Endothelial cell of umbilical vein (primary cell): ENCODE data around the gene B9D1. TPM values are rescaled to one million over a fixed set of nuclear protein-coding genes. Genes with fewer than 3 reads are reported as not detected.

Experiments
- BruUV-seq: library from RNA; stranded (reverse); fragments of 400-500 nt; replicated peaks from 2 replicates; lab custom pipeline; 2021; lab: Mats Ljungman, UMichigan
- CTCF ChIA-PET: fragments of 300-600, 350-600 bp; sonication (Branson Sonifier 250); formaldehyde crosslinking; loops from one replicate; lab custom pipeline; 2021; ENCODE audit warnings: antibody characterized with exemption, inconsistent platforms; lab: Charles Lee
- POLR2A ChIA-PET: fragments of 300-600, 350-600 bp; sonication (Branson Sonifier 250); formaldehyde crosslinking; loops from one replicate; lab custom pipeline; 2021; ENCODE audit warnings: antibody characterized with exemption, inconsistent platforms; lab: Charles Lee
- DNase-seq: peaks from one replicate; pipeline ENCODE4 v3.0.0-alpha.2; 2011; ENCODE audit warnings: low read depth, low spot score
- FAIRE-seq: peaks from 2 replicates; lab custom pipeline; 2011; peaks lifted over from hg19 to GRCh38; lab: Jason Lieb, UNC
- H2AFZ ChIP-seq: 2 replicates; pipeline ENCODE4 v1.6.0; 2012; ENCODE audit warnings: low read depth, low read length, control low read depth, inconsistent platforms
- H3K27ac ChIP-seq: 2 replicates; pipeline ENCODE4 v1.5.1; 2011; ENCODE audit warnings: low read depth, mild to moderate bottlenecking, control low read depth, low read length, moderate library complexity; ENCODE audit not compliant: insufficient read depth
- H3K27me3 ChIP-seq, 2 experiments: 2 replicates each; pipeline versions ENCODE4 v1.6.0 to v1.6.1; 2011; ENCODE audit warnings: low read length in 2 of 2, mixed read lengths in 1 of 2; ENCODE audit not compliant: control insufficient read depth in 2 of 2, insufficient read depth in 2 of 2
- H3K36me3 ChIP-seq, 2 experiments: 2 replicates in 1 of 2; 3 replicates in 1 of 2; pipeline ENCODE4 v1.5.1; 2011; ENCODE audit warnings: low read length in 2 of 2, mild to moderate bottlenecking in 1 of 2, moderate library complexity in 1 of 2; ENCODE audit not compliant: control insufficient read depth in 2 of 2, insufficient read depth in 2 of 2; ENCODE audit errors: extremely low read depth in 1 of 2
- H3K4me1 ChIP-seq: 3 replicates; pipeline ENCODE4 v1.5.1; 2011; ENCODE audit warnings: mild to moderate bottlenecking, low read length; ENCODE audit not compliant: control insufficient read depth, insufficient read depth; ENCODE audit errors: extremely low read depth
- H3K4me2 ChIP-seq: 2 replicates; pipeline ENCODE4 v1.6.1; 2011; ENCODE audit warnings: low read length, control low read depth, mixed read lengths; ENCODE audit not compliant: insufficient read depth
- H3K4me3 ChIP-seq, 3 experiments: fragments of 200-600 bp in 1 of 3; sonication (generic), shearing (Covaris generic) in 1 of 3; replicated peaks in 1 of 3; 2 replicates each; pipeline ENCODE4 v1.5.1; 2011 to 2016; ENCODE audit warnings: control low read depth in 3 of 3, low read length in 3 of 3, mild to moderate bottlenecking in 2 of 3, inconsistent platforms in 1 of 3, low read depth in 1 of 3, moderate library complexity in 1 of 3; ENCODE audit not compliant: insufficient read depth in 1 of 3
- H3K79me2 ChIP-seq: 2 replicates; pipeline ENCODE4 v1.6.0; 2012; ENCODE audit warnings: low read length, inconsistent platforms; ENCODE audit not compliant: control insufficient read depth, insufficient read depth
- H3K9ac ChIP-seq: replicated peaks from 2 replicates; pipeline ENCODE3; 2011; ENCODE audit warnings: low read length, control low read depth; ENCODE audit not compliant: insufficient read depth; ENCODE audit errors: extremely low read depth
- H3K9me1 ChIP-seq: replicated peaks from 3 replicates; pipeline ENCODE4 v1.6.0; 2011; ENCODE audit warnings: mild to moderate bottlenecking, low read length; ENCODE audit not compliant: control insufficient read depth, insufficient read depth; ENCODE audit errors: extremely low read depth
- H3K9me3 ChIP-seq: replicated peaks from 2 replicates; pipeline ENCODE4 v1.5.1; 2012; ENCODE audit warnings: low read length, inconsistent platforms; ENCODE audit not compliant: control insufficient read depth, insufficient read depth
- H4K20me1 ChIP-seq: replicated peaks from 2 replicates; pipeline ENCODE3; 2011; ENCODE audit warnings: mild to moderate bottlenecking, low read length; ENCODE audit not compliant: control insufficient read depth, insufficient read depth; ENCODE audit errors: extremely low read depth
- EZH2 ChIP-seq: IDR thresholded peaks from 2 replicates; pipeline ENCODE4 v1.6.1; 2012; ENCODE audit warnings: borderline replicate concordance, low read depth, mild to moderate bottlenecking, moderate library complexity, low read length, inconsistent platforms; ENCODE audit not compliant: severe bottlenecking
- FOS ChIP-seq: IDR thresholded peaks from 2 replicates; pipeline ENCODE4 v1.6.1; 2011; ENCODE audit warnings: mild to moderate bottlenecking, low read length, moderate library complexity, borderline replicate concordance; ENCODE audit not compliant: insufficient read depth
- GATA2 ChIP-seq: IDR thresholded peaks from 2 replicates; pipeline ENCODE4 v1.7.0; 2011; ENCODE audit warnings: low read depth, mild to moderate bottlenecking, moderate library complexity, mixed read lengths, low read length; ENCODE audit not compliant: insufficient read length, insufficient read depth
- JUN ChIP-seq: IDR thresholded peaks from 2 replicates; pipeline ENCODE4 v1.6.1; 2011; ENCODE audit warnings: borderline replicate concordance, low read depth; ENCODE audit not compliant: insufficient read length, insufficient read depth
- MYC ChIP-seq: IDR thresholded peaks from one replicate; pipeline ENCODE4 v1.6.1; 2011; ENCODE audit warnings: mild to moderate bottlenecking, low read depth, low read length
- POLR2A ChIP-seq: IDR thresholded peaks from 2 replicates; pipeline ENCODE4 v1.6.1; 2012; ENCODE audit warnings: low read depth, mild to moderate bottlenecking, control low read depth, low read length
- POLR2AphosphoS5 ChIP-seq: IDR thresholded peaks from 2 replicates; pipeline ENCODE4 v1.6.1; 2012; ENCODE audit warnings: low read depth, mild to moderate bottlenecking, control low read depth, low read length, moderate library complexity; ENCODE audit not compliant: insufficient read depth
- dilution Hi-C: fragments of 300-500 bp; cut with MboI; formaldehyde crosslinking; loops from one replicate; pipeline ENCODE4 v1.15.0; 2019; ENCODE audit warnings: low sequenced_read_pairs; ENCODE audit not compliant: extremely low pct_ligation_motif_present
- intact Hi-C: fragments of 100-400 bp; cut with micrococcal nuclease; formaldehyde crosslinking; loops from one replicate; pipeline ENCODE4 v1.10.0; 2022
- polyA plus RNA-seq, 4 experiments: library from polyadenylated mRNA; depleted of rRNA in 3 of 4; stranded (reverse) in 3 of 4; unstranded in 1 of 4; fragments of >200 nt; gene quantifications; 2 replicates each; pipeline versions ENCODE4 v1.2.1 to v1.2.3, GENCODE V29; 2011 to 2012; ENCODE audit warnings: missing spikeins in 1 of 4
- total RNA-seq: library from RNA; stranded (reverse); gene quantifications from 2 replicates; pipeline ENCODE4 v1.2.3, GENCODE V29; 2021
- TF ChIP-seq, protein P1 (sequence below), 2 donors: IDR thresholded peaks; 1 replicate in 1 of 2; 2 replicates in 1 of 2; pipeline ENCODE4 v1.5.1; 2011; ENCODE audit warnings: low read length in 2 of 2, mild to moderate bottlenecking in 2 of 2, moderate library complexity in 2 of 2, control low read depth in 1 of 2, inconsistent platforms in 1 of 2, low read depth in 1 of 2; ENCODE audit not compliant: insufficient read depth in 1 of 2; ENCODE audit errors: extremely low read depth in 1 of 2
- TF ChIP-seq, protein P2 (sequence below): IDR thresholded peaks from 2 replicates; pipeline ENCODE4 v1.6.1; 2011; ENCODE audit not compliant: insufficient read depth, insufficient read length

B9D1 gene
- total and polyA plus RNA-seq, 2 donors (not counting 3 experiments of a cell fraction or from before 2014, with no cell fraction given), result 20.5 to 55.8 TPM

DNA sequence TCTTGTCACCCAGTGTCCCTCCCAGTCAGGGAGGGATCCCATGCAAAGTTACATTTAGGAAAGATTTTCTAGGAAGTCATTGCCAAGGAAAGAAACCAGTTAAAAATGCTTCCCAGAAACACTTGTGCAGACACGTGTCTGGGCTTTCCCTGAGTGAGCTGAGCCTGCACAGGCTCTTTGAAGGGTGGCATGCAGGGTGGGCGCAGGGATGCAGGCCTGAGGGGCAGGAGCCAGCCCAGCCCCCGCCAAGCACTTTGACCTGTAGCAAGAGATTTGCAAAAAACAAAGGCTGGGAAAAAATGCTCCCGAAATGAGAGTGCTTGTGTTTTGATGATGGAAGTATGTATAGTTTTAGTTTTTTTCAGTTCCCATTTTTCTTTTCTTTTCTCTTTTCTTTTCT, 52.4 kb downstream of the B9D1 start:
- dilution Hi-C loops, result no loop called here
- FAIRE-seq (no peak), DNase-seq (no peak)
- Histone ChIP-seq H3K9me3 (no peaks in the 10 kb centered on the region), H2AFZ (no peak overlapping the region), H3K4me1 (peaks cover 20% of the 10 kb centered on the region), H3K4me3 (no peak overlapping the region), H3K9me1 (no peaks in the 10 kb centered on the region), H3K79me2 (peaks cover 3% of the 10 kb centered on the region), H4K20me1 (no peaks in the 10 kb centered on the region), H3K27me3 (no peaks in the 10 kb centered on the region), H3K36me3 (peaks cover 10 to 20% of the 10 kb centered on the region in 2 experiments), H3K4me2 (no peak overlapping the region), H3K9ac (no peak overlapping the region), H3K27ac (no peak overlapping the region)
- no TSS peak for BruUV-seq
- ChIA-PET CTCF (no interaction called here), POLR2A (no interaction called here)
- intact Hi-C loops, result loop anchor here (5.0 kb wide), 1 partner anchor 37 kb away; no protein-coding TSS in a partner anchor
- TF ChIP-seq EZH2 (no peak), POLR2AphosphoS5 (no peak), FOS (no peak), MYC (no peak), GATA2 (no peak), JUN (no peak), POLR2A (no peak)
- TF ChIP-seq, protein P1, sequence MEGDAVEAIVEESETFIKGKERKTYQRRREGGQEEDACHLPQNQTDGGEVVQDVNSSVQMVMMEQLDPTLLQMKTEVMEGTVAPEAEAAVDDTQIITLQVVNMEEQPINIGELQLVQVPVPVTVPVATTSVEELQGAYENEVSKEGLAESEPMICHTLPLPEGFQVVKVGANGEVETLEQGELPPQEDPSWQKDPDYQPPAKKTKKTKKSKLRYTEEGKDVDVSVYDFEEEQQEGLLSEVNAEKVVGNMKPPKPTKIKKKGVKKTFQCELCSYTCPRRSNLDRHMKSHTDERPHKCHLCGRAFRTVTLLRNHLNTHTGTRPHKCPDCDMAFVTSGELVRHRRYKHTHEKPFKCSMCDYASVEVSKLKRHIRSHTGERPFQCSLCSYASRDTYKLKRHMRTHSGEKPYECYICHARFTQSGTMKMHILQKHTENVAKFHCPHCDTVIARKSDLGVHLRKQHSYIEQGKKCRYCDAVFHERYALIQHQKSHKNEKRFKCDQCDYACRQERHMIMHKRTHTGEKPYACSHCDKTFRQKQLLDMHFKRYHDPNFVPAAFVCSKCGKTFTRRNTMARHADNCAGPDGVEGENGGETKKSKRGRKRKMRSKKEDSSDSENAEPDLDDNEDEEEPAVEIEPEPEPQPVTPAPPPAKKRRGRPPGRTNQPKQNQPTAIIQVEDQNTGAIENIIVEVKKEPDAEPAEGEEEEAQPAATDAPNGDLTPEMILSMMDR (IDR thresholded peaks at IDR 0.05; ENCODE audit: extremely low read depth in 1 of 2, insufficient read depth in 1 of 2, low read depth in 1 of 2, low read length in 2 of 2), result no peak
- TF ChIP-seq, protein P2, sequence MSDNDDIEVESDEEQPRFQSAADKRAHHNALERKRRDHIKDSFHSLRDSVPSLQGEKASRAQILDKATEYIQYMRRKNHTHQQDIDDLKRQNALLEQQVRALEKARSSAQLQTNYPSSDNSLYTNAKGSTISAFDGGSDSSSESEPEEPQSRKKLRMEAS, result no peak
